Keratinocyte (primary cell): ENCODE data around the gene TNK1.

Source experiments
- EZH2 ChIP-seq: IDR thresholded peaks from one replicate; pipeline ENCODE4 v1.6.1; 2012; ENCODE audit warnings: inconsistent platforms, mild to moderate bottlenecking, low read length, moderate library complexity
- TF ChIP-seq, protein P1 (sequence below), 3 experiments: IDR thresholded peaks in 1 of 3; conservative IDR thresholded peaks in 1 of 3; optimal IDR thresholded peaks in 1 of 3; 2 replicates in 2 of 3; 3 replicates in 1 of 3; pipeline versions ENCODE3 to v1.5.1; 2011; ENCODE audit warnings: low read length in 3 of 3, mild to moderate bottlenecking in 3 of 3, moderate library complexity in 2 of 3, control low read depth in 1 of 3, inconsistent platforms in 1 of 3; ENCODE audit not compliant: insufficient read depth in 2 of 3; ENCODE audit errors: extremely low read depth in 1 of 3

DNA sequence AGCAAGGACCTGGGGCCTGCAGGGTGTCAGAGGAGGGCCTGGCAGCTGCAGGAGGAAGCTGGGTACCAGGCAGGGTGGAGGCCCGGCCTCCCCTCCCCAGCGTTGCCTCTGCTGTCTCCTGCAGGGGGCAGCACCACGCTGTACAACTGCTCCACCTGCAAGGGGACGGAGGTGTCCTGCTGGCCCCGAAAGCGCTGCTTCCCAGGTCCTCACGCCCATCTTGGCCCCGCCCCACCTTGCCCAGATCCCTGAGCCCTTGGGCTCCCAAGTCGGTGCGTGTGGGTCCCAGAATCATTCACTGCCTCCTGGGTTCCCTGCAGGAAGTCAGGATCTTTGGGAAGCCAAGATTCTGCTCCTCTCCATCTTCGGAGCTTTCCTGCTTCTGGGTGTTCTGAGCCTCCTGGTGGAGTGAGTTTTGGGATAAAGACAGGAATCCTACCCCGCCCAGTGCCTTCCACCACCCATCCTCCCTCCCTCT lies 24.8 kb upstream of the TNK1 start:
- no peak for TF ChIP-seq EZH2
- TF ChIP-seq, protein P1, sequence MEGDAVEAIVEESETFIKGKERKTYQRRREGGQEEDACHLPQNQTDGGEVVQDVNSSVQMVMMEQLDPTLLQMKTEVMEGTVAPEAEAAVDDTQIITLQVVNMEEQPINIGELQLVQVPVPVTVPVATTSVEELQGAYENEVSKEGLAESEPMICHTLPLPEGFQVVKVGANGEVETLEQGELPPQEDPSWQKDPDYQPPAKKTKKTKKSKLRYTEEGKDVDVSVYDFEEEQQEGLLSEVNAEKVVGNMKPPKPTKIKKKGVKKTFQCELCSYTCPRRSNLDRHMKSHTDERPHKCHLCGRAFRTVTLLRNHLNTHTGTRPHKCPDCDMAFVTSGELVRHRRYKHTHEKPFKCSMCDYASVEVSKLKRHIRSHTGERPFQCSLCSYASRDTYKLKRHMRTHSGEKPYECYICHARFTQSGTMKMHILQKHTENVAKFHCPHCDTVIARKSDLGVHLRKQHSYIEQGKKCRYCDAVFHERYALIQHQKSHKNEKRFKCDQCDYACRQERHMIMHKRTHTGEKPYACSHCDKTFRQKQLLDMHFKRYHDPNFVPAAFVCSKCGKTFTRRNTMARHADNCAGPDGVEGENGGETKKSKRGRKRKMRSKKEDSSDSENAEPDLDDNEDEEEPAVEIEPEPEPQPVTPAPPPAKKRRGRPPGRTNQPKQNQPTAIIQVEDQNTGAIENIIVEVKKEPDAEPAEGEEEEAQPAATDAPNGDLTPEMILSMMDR (optimal IDR thresholded peaks at IDR 0.05 in 1 of 3, IDR thresholded peaks at IDR 0.05 in 1 of 3, conservative IDR thresholded peaks at IDR 0.05 in 1 of 3; ENCODE audit: extremely low read depth in 1 of 3, insufficient read depth in 2 of 3, low read length in 3 of 3), result peak; percentile 82 to 100 (median 98)
